Fibroblast of lung (primary cell): ENCODE data around the gene UCK1. TPM values are rescaled to one million over a fixed set of nuclear protein-coding genes. Genes with fewer than 3 reads are reported as not detected.

Source experiments
- DNase-seq, 2 donors: peaks; one replicate each; pipeline versions ENCODE4 v3.0.0 to v3.0.0-alpha.2; 2010; ENCODE audit warnings: low read depth in 2 of 2
- H2AFZ ChIP-seq: 2 replicates; pipeline ENCODE4 v1.5.1; 2012; ENCODE audit warnings: low read length, control low read depth, inconsistent platforms
- H3K27ac ChIP-seq: 2 replicates; pipeline ENCODE4 v1.5.1; 2011; ENCODE audit warnings: low read length, control low read depth; ENCODE audit not compliant: insufficient read depth
- H3K27me3 ChIP-seq: 2 replicates; pipeline ENCODE4 v1.5.1; 2011; ENCODE audit warnings: mild to moderate bottlenecking, low read length; ENCODE audit not compliant: control insufficient read depth, insufficient read depth
- H3K36me3 ChIP-seq: 2 replicates; pipeline ENCODE4 v1.5.1; 2011; ENCODE audit warnings: low read length; ENCODE audit not compliant: control insufficient read depth, insufficient read depth
- H3K4me1 ChIP-seq: 2 replicates; pipeline ENCODE4 v1.5.1; 2011; ENCODE audit warnings: low read length; ENCODE audit not compliant: control insufficient read depth, insufficient read depth; ENCODE audit errors: extremely low read depth
- H3K4me2 ChIP-seq: 2 replicates; pipeline ENCODE4 v1.5.1; 2011; ENCODE audit warnings: low read length, control low read depth; ENCODE audit not compliant: insufficient read depth; ENCODE audit errors: extremely low read depth
- H3K4me3 ChIP-seq, 4 experiments: fragments of 200-600 bp in 1 of 4; sonication (generic) in 1 of 4; replicated peaks in 1 of 4; 2 replicates each; pipeline ENCODE4 v1.5.1; 2011 to 2016; ENCODE audit warnings: low read length in 4 of 4, low read depth in 3 of 4, mild to moderate bottlenecking in 3 of 4, control low read depth in 2 of 4, inconsistent platforms in 1 of 4, mixed read lengths in 1 of 4; ENCODE audit not compliant: insufficient read depth in 1 of 4; ENCODE audit errors: control extremely low read depth in 1 of 4
- H3K79me2 ChIP-seq: 2 replicates; pipeline ENCODE4 v1.5.1; 2012; ENCODE audit warnings: mild to moderate bottlenecking, low read length, inconsistent platforms; ENCODE audit not compliant: control insufficient read depth, insufficient read depth
- H3K9ac ChIP-seq: 2 replicates; pipeline ENCODE4 v1.5.1; 2011; ENCODE audit warnings: mild to moderate bottlenecking, low read length, control low read depth; ENCODE audit not compliant: insufficient read depth
- H3K9me3 ChIP-seq: 2 replicates; pipeline ENCODE4 v1.5.1; 2012; ENCODE audit warnings: low read depth, low read length; ENCODE audit not compliant: control insufficient read depth, insufficient read depth
- H4K20me1 ChIP-seq: 2 replicates; pipeline ENCODE4 v1.5.1; 2011; ENCODE audit warnings: low read length; ENCODE audit not compliant: control insufficient read depth, insufficient read depth; ENCODE audit errors: extremely low read depth
- EZH2 ChIP-seq: IDR thresholded peaks from 2 replicates; pipeline ENCODE4 v1.5.1; 2012; ENCODE audit warnings: low read length, control low read depth, mild to moderate bottlenecking; ENCODE audit errors: missing control alignments
- polyA plus RNA-seq, 2 donors: library from polyadenylated mRNA; depleted of rRNA in 1 of 2; stranded (reverse) in 1 of 2; unstranded in 1 of 2; fragments of >200 nt; gene quantifications; 2 replicates each; pipeline ENCODE4 v1.2.1, GENCODE V29; 2011 to 2012; ENCODE audit warnings: missing spikeins in 1 of 2
- total RNA-seq: library from RNA; depleted of rRNA; stranded (reverse); fragments of >200 nt; gene quantifications from 2 replicates; pipeline ENCODE4 v1.2.1, GENCODE V29; 2014
- TF ChIP-seq, protein P1 (sequence below), 2 donors: IDR thresholded peaks in 1 of 2; conservative IDR thresholded peaks in 1 of 2; 1 replicate in 1 of 2; 2 replicates in 1 of 2; pipeline ENCODE4 v1.5.1; 2011 to 2012; ENCODE audit warnings: low read length in 2 of 2, control low read depth in 1 of 2, inconsistent platforms in 1 of 2, low read depth in 1 of 2, mild to moderate bottlenecking in 1 of 2

Gene UCK1
- total and polyA plus RNA-seq, 2 donors (not counting 1 experiment from before 2014, with no cell fraction given): 20.9 to 22.3 TPM

DNA sequence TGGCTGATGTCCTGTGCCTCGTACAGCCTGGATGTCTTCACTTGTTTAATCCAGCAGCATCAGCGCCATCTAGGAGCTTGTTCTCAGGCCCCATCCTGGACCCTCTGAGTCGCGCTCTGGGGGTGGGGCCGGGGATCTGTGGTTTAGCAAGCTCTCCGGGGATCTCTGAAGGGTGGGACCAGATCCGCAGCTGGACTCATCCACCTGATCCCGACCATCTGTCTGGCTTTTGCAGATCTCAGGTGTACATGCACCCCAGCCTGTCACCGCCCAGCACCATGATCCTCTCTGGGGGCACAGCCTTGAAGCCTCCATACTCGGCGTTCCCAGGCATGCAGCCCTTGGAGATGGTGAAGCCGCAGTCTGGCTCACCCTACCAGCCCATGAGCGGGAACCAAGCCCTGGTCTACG lies 43.4 kb downstream of the UCK1 start:
- Histone ChIP-seq H4K20me1 (no peaks in the 10 kb centered on the region), H2AFZ (no peak overlapping the region), H3K27ac (no peak overlapping the region), H3K36me3 (peaks cover 61% of the 10 kb centered on the region), H3K4me1 (no peaks in the 10 kb centered on the region), H3K9ac (no peak overlapping the region), H3K4me2 (no peak overlapping the region), H3K9me3 (no peaks in the 10 kb centered on the region), H3K79me2 (no peaks in the 10 kb centered on the region), H3K4me3 (no peak overlapping the region), H3K27me3 (no peaks in the 10 kb centered on the region)
- no peak for TF ChIP-seq EZH2
- TF ChIP-seq, protein P1, sequence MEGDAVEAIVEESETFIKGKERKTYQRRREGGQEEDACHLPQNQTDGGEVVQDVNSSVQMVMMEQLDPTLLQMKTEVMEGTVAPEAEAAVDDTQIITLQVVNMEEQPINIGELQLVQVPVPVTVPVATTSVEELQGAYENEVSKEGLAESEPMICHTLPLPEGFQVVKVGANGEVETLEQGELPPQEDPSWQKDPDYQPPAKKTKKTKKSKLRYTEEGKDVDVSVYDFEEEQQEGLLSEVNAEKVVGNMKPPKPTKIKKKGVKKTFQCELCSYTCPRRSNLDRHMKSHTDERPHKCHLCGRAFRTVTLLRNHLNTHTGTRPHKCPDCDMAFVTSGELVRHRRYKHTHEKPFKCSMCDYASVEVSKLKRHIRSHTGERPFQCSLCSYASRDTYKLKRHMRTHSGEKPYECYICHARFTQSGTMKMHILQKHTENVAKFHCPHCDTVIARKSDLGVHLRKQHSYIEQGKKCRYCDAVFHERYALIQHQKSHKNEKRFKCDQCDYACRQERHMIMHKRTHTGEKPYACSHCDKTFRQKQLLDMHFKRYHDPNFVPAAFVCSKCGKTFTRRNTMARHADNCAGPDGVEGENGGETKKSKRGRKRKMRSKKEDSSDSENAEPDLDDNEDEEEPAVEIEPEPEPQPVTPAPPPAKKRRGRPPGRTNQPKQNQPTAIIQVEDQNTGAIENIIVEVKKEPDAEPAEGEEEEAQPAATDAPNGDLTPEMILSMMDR (conservative IDR thresholded peaks at IDR 0.05 in 1 of 2, IDR thresholded peaks at IDR 0.05 in 1 of 2; ENCODE audit: low read depth in 1 of 2, low read length in 2 of 2): no peak
- no peak for DNase-seq

DNA sequence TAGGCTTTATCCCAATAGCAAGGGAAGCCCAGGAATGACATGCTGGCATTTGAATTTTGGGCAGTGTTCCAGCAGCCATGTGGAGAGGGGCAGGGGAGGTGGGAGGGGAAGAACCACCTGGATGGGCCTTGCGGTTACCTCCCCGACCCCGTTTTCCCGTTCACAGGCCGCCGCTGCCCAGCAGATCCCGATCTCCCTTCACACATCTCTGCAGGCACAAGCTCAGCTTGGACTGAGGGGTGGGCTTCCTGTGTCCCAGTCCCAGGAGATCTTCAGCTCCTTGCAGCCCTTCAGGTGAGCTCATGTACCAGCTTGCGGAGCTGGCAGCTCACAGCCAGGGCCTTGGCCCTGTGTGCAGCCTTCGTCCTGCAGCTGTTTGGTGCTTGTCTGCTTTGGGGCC lies 44.1 kb downstream of the UCK1 start:
- Histone ChIP-seq H4K20me1 (no peaks in the 10 kb centered on the region), H2AFZ (no peak overlapping the region), H3K27ac (no peak overlapping the region), H3K4me1 (no peaks in the 10 kb centered on the region), H3K79me2 (no peaks in the 10 kb centered on the region), H3K36me3 (peaks cover 61% of the 10 kb centered on the region), H3K4me2 (no peak overlapping the region), H3K27me3 (no peaks in the 10 kb centered on the region), H3K9me3 (no peaks in the 10 kb centered on the region), H3K4me3 (no peak overlapping the region), H3K9ac (no peak overlapping the region)
- TF ChIP-seq EZH2: no peak
- TF ChIP-seq, protein P1 (conservative IDR thresholded peaks at IDR 0.05 in 1 of 2, IDR thresholded peaks at IDR 0.05 in 1 of 2; ENCODE audit: low read depth in 1 of 2, low read length in 2 of 2): no peak
- no peak for DNase-seq

DNA sequence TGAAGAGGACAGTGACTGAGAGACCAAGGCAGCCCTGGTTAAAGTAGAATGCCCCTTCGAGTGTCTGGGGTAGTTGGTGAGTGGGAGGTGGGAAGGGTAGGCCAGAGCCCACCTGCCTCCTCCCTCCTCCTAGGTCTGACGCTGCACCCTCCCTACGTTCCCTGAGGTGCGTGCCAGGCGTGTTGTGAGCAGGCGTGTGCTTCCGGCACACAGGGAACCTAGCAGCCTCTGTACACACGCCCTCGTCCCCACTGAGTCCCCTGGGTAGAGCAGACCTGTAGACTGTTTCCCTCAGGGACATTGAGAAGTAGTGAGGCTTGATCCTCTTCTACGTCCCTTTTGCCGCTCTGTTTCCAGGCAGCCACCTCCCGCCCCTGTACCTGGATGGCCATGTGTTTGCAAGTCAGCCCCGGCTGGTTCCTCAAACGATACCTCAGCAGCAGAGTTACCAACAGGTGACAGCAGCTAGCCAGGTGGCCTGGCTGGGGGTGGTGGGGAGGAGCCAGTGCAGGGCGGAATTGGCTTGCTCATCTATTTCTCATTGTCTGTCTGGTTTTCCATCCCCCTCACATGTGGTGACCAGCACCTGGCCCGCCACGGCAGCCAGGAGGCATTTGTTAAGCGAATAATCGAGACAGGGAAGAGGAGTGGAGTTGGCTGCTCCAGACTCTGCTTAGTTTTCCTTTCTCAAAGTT lies 45.2 kb downstream of the UCK1 start:
- Histone ChIP-seq H3K9ac (no peak overlapping the region), H3K27me3 (no peaks in the 10 kb centered on the region), H3K36me3 (peaks cover 62% of the 10 kb centered on the region), H3K4me3 (no peak overlapping the region), H4K20me1 (no peaks in the 10 kb centered on the region), H3K4me2 (no peak overlapping the region), H2AFZ (no peak overlapping the region), H3K27ac (no peak overlapping the region), H3K79me2 (no peaks in the 10 kb centered on the region), H3K4me1 (no peaks in the 10 kb centered on the region), H3K9me3 (no peaks in the 10 kb centered on the region)
- TF ChIP-seq EZH2: no peak
- TF ChIP-seq, protein P1 (conservative IDR thresholded peaks at IDR 0.05 in 1 of 2, IDR thresholded peaks at IDR 0.05 in 1 of 2; ENCODE audit: low read depth in 1 of 2, low read length in 2 of 2): no peak
- DNase-seq: no peak
